K562 (cell line): ENCODE measurements around the gene MMP20.

Source experiments
- BCL6 ChIP-seq: fragments of 250-450 bp; sonication (Bioruptor Pico); IDR thresholded peaks from 2 replicates; pipeline ENCODE4 v1.4.0; 2020
- CAMTA2 ChIP-seq: fragments of 250-450 bp; sonication (Bioruptor Pico); conservative IDR thresholded peaks from 2 replicates; pipeline ENCODE4 v1.5.1; 2022
- CTCF ChIP-seq, 3 experiments: IDR thresholded peaks in 2 of 3; conservative IDR thresholded peaks in 1 of 3; 2 replicates each; pipeline ENCODE4 v1.5.1; 2011 to 2012; ENCODE audit warnings: low read length in 3 of 3, mild to moderate bottlenecking in 3 of 3, control low read depth in 2 of 3, improper control_type of control experiment in 1 of 3, inconsistent platforms in 1 of 3, low read depth in 1 of 3, mixed read lengths in 1 of 3, moderate library complexity in 1 of 3; ENCODE audit not compliant: insufficient read depth in 2 of 3
- E2F1 ChIP-seq: sonication (generic); formaldehyde crosslinking; IDR thresholded peaks from 2 replicates; pipeline ENCODE4 v1.8.1; 2023; ENCODE audit warnings: mild to moderate bottlenecking, missing genetic modification reagents, moderate library complexity
- ELK3 ChIP-seq: fragments of 450-650 bp; formaldehyde crosslinking; IDR thresholded peaks from 2 replicates; pipeline ENCODE4 v1.4.0; 2020; ENCODE audit warnings: mild to moderate bottlenecking
- RAD21 ChIP-seq, 2 experiments: fragments of 250-450 bp in 1 of 2; fragments of 450-650 bp in 1 of 2; sonication (Bioruptor Pico) in 1 of 2; formaldehyde crosslinking in 1 of 2; IDR thresholded peaks in 1 of 2; conservative IDR thresholded peaks in 1 of 2; 2 replicates each; pipeline versions ENCODE4 v1.4.0 to v1.8.0; 2020 to 2022; ENCODE audit warnings: mild to moderate bottlenecking in 2 of 2, moderate library complexity in 1 of 2
- RBM15 ChIP-seq: fragments of 200-400 bp; formaldehyde crosslinking; IDR thresholded peaks from 2 replicates; pipeline ENCODE4 v1.6.1; 2018; ENCODE audit warnings: mild to moderate bottlenecking, low read length, moderate library complexity; ENCODE audit not compliant: insufficient read depth
- SIN3A ChIP-seq, 2 experiments: fragments of 150-350 bp in 1 of 2; IDR thresholded peaks; 2 replicates each; pipeline ENCODE4 v1.6.1; 2011 to 2016; ENCODE audit warnings: borderline replicate concordance in 2 of 2, low read depth in 2 of 2, low read length in 2 of 2, mild to moderate bottlenecking in 2 of 2, moderate library complexity in 2 of 2; ENCODE audit not compliant: control insufficient read depth in 1 of 2
- SREBF2 ChIP-seq: sonication (generic); formaldehyde crosslinking; IDR thresholded peaks from 2 replicates; pipeline ENCODE4 v1.4.0; 2020; ENCODE audit warnings: mild to moderate bottlenecking, missing genetic modification reagents
- TEAD4 ChIP-seq, 2 experiments: sonication (generic) in 1 of 2; formaldehyde crosslinking in 1 of 2; IDR thresholded peaks; 2 replicates each; pipeline versions ENCODE4 v1.6.1 to v1.8.0; 2012 to 2022; ENCODE audit warnings: borderline replicate concordance in 1 of 2, inconsistent platforms in 1 of 2, low read length in 1 of 2, mild to moderate bottlenecking in 1 of 2, missing genetic modification reagents in 1 of 2
- USF2 ChIP-seq: sonication (generic); formaldehyde crosslinking; IDR thresholded peaks from 2 replicates; pipeline ENCODE4 v1.5.0; 2020; ENCODE audit warnings: missing genetic modification reagents
- ZKSCAN8 ChIP-seq: fragments of 200-800 bp; sonication (Bioruptor generic); IDR thresholded peaks from 2 replicates; pipeline ENCODE4 v1.6.1; 2016; ENCODE audit warnings: missing genetic modification characterization, missing compliant biosample characterization
- ZNF175 ChIP-seq: fragments of 200-800 bp; sonication (Bioruptor generic); IDR thresholded peaks from 2 replicates; pipeline ENCODE4 v1.6.1; 2016; ENCODE audit warnings: low read depth, mild to moderate bottlenecking, missing genetic modification characterization, missing compliant biosample characterization
- ZNF263 ChIP-seq: sonication (generic); formaldehyde crosslinking; IDR thresholded peaks from 2 replicates; pipeline ENCODE4 v1.8.0; 2022; ENCODE audit warnings: mild to moderate bottlenecking, missing genetic modification reagents, borderline replicate concordance

- TF ChIP-seq CTCF (IDR thresholded peaks at IDR 0.05 in 2 of 3, conservative IDR thresholded peaks at IDR 0.05 in 1 of 3; ENCODE audit: insufficient read depth in 2 of 3, low read depth in 1 of 3, low read length in 3 of 3) (no peak), USF2 (CRISPR knock-in tag) (no peak), CAMTA2 (no peak), ELK3 (CRISPR knock-in tag) (no peak), BCL6 (CRISPR knock-in tag) (no peak), SIN3A (IDR thresholded peaks at IDR 0.05; ENCODE audit: borderline replicate concordance in 2 of 2, control insufficient read depth in 1 of 2, low read depth in 2 of 2, low read length in 2 of 2) (no peak), TEAD4 (IDR thresholded peaks at IDR 0.05; ENCODE audit: low read length) (no peak), TEAD4 (CRISPR knock-in tag; IDR thresholded peaks at IDR 0.05; ENCODE audit: borderline replicate concordance) (no peak), RBM15 (no peak), RAD21 (CRISPR knock-in tag; conservative IDR thresholded peaks at IDR 0.05 in 1 of 2, IDR thresholded peaks at IDR 0.05 in 1 of 2) (no peak), ZNF175 (CRISPR knock-in tag) (no peak), ZKSCAN8 (CRISPR knock-in tag) (no peak), SREBF2 (CRISPR knock-in tag) (no peak), ZNF263 (CRISPR knock-in tag) (no peak), E2F1 (CRISPR knock-in tag) (no peak)
Observed at GRCh38 chr11:102604875-102605274, 20.3 kb downstream of the MMP20 start.
